Activated CD8-positive, alpha-beta T cell treated with anti-CD3 and anti-CD28 coated beads for 36 hours (primary cell): ENCODE data around the gene SZT2. TPM values are rescaled to one million over a fixed set of nuclear protein-coding genes. Genes with fewer than 3 reads are reported as not detected.

Experiments
- ATAC-seq: fragments of 200-7000 bp; cut with Tn5 transposase; one replicate; pipeline ENCODE4 v1.10.0; 2021; ENCODE audit warnings: mild to moderate bottlenecking, moderate library complexity
- CTCF ChIA-PET: fragments of 350-600 bp; sonication (Branson Sonifier 250); formaldehyde crosslinking; loops from one replicate; lab custom pipeline; 2021; ENCODE audit warnings: antibody characterized with exemption; lab: Charles Lee
- POLR2A ChIA-PET: fragments of 350-600 bp; sonication (Branson Sonifier 250); formaldehyde crosslinking; loops from one replicate; lab custom pipeline; 2021; ENCODE audit warnings: antibody characterized with exemption; lab: Charles Lee
- DNase-seq: peaks from one replicate; pipeline ENCODE4 v3.0.0-alpha.2; 2020
- H3K27ac Mint-ChIP-seq: one replicate; pipeline ENCODE4 v1.8.0; 2021; ENCODE audit warnings: mild to moderate bottlenecking, mixed read lengths
- H3K27me3 Mint-ChIP-seq: one replicate; pipeline ENCODE4 v1.8.0; 2021; ENCODE audit warnings: mixed read lengths
- H3K36me3 Mint-ChIP-seq: one replicate; pipeline ENCODE4 v1.8.0; 2021; ENCODE audit warnings: low read depth, mixed read lengths
- H3K4me1 Mint-ChIP-seq: one replicate; pipeline ENCODE4 v1.8.0; 2021; ENCODE audit warnings: low read depth, mixed read lengths
- H3K4me3 Mint-ChIP-seq: one replicate; pipeline ENCODE4 v1.8.0; 2021; ENCODE audit warnings: mild to moderate bottlenecking, moderate library complexity, mixed read lengths
- H3K9me3 Mint-ChIP-seq: one replicate; pipeline ENCODE4 v1.8.0; 2021; ENCODE audit warnings: mixed read lengths
- CTCF ChIP-seq: fragments of 200-600 bp; IDR thresholded peaks from one replicate; pipeline ENCODE4 v1.8.0; 2022; ENCODE audit warnings: antibody characterized with exemption, mild to moderate bottlenecking
- intact Hi-C: fragments of 100-400 bp; cut with micrococcal nuclease; formaldehyde crosslinking; loops from one replicate; pipeline ENCODE4 v1.10.0; 2022
- total RNA-seq, 2 experiments: library from RNA; stranded (reverse); gene quantifications; one replicate each; pipeline ENCODE4 v1.2.3, GENCODE V29; 2021

SZT2 gene
- total RNA-seq, 2 experiments from 2014 or later = 30.1 to 33.3 TPM

GRCh38 chr1:43481491-43481890 is 91.8 kb downstream of the SZT2 start:
- Mint-ChIP-seq H3K36me3 (no peaks in the 10 kb centered on the region), H3K4me3 (no peak overlapping the region), H3K9me3 (no peaks in the 10 kb centered on the region), H3K4me1 (peaks cover 2% of the 10 kb centered on the region), H3K27me3 (peaks cover 3% of the 10 kb centered on the region), H3K27ac (no peak overlapping the region)
- CTCF ChIA-PET = no interaction called here
- no peak for TF ChIP-seq CTCF
- ATAC-seq = no peak
- intact Hi-C loops = no loop called here
- DNase-seq = no peak
- POLR2A ChIA-PET = interaction anchor here (0.9 kb wide), 1 partner anchor 13 kb away, joined by 3 read pairs; no protein-coding TSS in a partner anchor

- ATAC-seq (no peak), DNase-seq (no peak)
- H3K4me3 Mint-ChIP-seq = no peak overlapping the region
- TF ChIP-seq CTCF = no peak
- H3K9me3 Mint-ChIP-seq = peaks cover 2% of the 10 kb centered on the region
- peaks cover 2% of the 10 kb centered on the region for H3K4me1 Mint-ChIP-seq
- peaks cover 2% of the 10 kb centered on the region for H3K27me3 Mint-ChIP-seq
- ChIA-PET CTCF (no interaction called here), POLR2A (interaction anchor here (0.9 kb wide), 1 partner anchor 14 kb away, joined by 3 read pairs; no protein-coding TSS in a partner anchor)
- intact Hi-C loops = no loop called here
- H3K36me3 Mint-ChIP-seq = no peaks in the 10 kb centered on the region
- H3K27ac Mint-ChIP-seq = no peak overlapping the region
Observed at GRCh38 chr1:43482215-43482614, 92.5 kb downstream of the SZT2 start.

GRCh38 chr1:43484367-43484766 is 94.7 kb downstream of the SZT2 start:
- Mint-ChIP-seq H3K9me3 (peaks cover 10% of the 10 kb centered on the region), H3K4me3 (no peak overlapping the region), H3K27me3 (peaks cover 2% of the 10 kb centered on the region), H3K36me3 (peaks cover 6% of the 10 kb centered on the region), H3K27ac (no peak overlapping the region), H3K4me1 (peaks cover 2% of the 10 kb centered on the region)
- CTCF ChIA-PET = interaction anchor here (0.7 kb wide), 1 partner anchor 9 kb away, joined by 3 read pairs; no protein-coding TSS in a partner anchor
- POLR2A ChIA-PET = no interaction called here
- no peak for TF ChIP-seq CTCF
- intact Hi-C loops = no loop called here
- ATAC-seq (no peak), DNase-seq (no peak)

- POLR2A ChIA-PET = no interaction called here
- Mint-ChIP-seq H3K4me1 (no peaks in the 10 kb centered on the region), H3K4me3 (no peak overlapping the region), H3K36me3 (peaks cover 8% of the 10 kb centered on the region), H3K9me3 (peaks cover 22% of the 10 kb centered on the region), H3K27me3 (no peaks in the 10 kb centered on the region), H3K27ac (no peak overlapping the region)
- TF ChIP-seq CTCF = no peak
- ATAC-seq (no peak), DNase-seq (no peak)
- intact Hi-C loops = no loop called here
- CTCF ChIA-PET = interaction anchor here (0.6 kb wide), 1 partner anchor 33 kb away, joined by 3 read pairs; no protein-coding TSS in a partner anchor
Observed at GRCh38 chr1:43488165-43488564, 98.5 kb downstream of the SZT2 start.

GRCh38 chr1:43491061-43491460 is 101.4 kb downstream of the SZT2 start:
- no peak for TF ChIP-seq CTCF
- H3K9me3 Mint-ChIP-seq = peaks cover 22% of the 10 kb centered on the region
- no peaks in the 10 kb centered on the region for H3K4me1 Mint-ChIP-seq
- H3K4me3 Mint-ChIP-seq = no peak overlapping the region
- H3K36me3 Mint-ChIP-seq = peaks cover 8% of the 10 kb centered on the region
- ChIA-PET POLR2A (no interaction called here), CTCF (no interaction called here)
- intact Hi-C loops = no loop called here
- peaks cover 3% of the 10 kb centered on the region for H3K27me3 Mint-ChIP-seq
- H3K27ac Mint-ChIP-seq = no peak overlapping the region
- ATAC-seq = no peak
- DNase-seq = no peak
